Smooth muscle cell of the brain vasculature (primary cell): ENCODE results near the gene SNCB.

Experiments
- DNase-seq: peaks from one replicate; pipeline ENCODE4 v3.0.0-alpha.2; 2012; ENCODE audit warnings: low read depth, low spot score

Gene SNCB

GRCh38 chr5:176644878-176645670 is 14.7 kb upstream of the SNCB start:
- DNase-seq = no peak

- DNase-seq = no peak
Measured at GRCh38 chr5:176644294-176644693, 14.0 kb upstream of the SNCB start.

GRCh38 chr5:176643491-176644219 is 13.3 kb upstream of the SNCB start:
- DNase-seq = no peak

- DNase-seq = no peak
Measured at GRCh38 chr5:176642675-176643490, 12.5 kb upstream of the SNCB start.

DNA sequence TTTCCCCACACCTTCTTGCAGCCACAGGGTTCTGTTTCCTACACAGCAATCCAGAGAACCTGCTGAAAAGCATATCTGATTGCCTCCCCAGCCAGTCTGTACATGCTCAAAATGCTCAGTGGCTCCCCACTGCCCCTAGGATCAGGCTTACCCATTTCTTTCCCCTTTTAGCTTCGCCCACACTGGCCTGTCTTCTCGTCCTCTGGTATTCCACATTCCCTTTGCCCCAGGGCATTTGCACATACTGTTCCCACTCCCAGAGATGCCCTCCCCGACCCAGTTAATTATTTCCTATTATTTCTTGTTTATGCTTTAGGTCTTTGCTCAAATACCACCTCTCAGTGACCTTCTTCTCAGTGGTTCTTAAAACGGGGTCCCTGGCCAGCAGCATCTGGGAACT is 10.3 kb upstream of the SNCB start:
- DNase-seq = no peak

- no peak for DNase-seq
Measured at GRCh38 chr5:176639981-176640380, 9.6 kb upstream of the SNCB start.

DNA sequence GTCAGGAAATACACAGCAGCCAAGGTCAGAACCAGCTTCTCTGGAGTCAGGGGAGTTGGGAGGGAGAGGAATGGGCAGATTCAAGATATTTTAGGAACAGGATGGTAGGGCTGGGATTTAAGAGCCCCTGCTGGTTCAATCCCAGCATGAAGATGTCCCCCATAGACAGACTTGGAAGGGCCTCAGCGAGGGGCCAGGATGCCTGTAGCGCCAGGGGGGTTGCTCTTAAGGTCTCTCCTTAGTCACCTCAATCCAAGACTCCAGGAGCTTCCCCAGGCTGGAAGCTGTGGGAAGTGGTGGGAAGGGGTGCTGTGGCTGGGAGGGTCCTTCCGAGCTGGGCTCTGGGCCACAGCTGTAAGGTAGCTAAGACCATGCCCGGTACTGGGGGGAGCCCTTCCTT is 8.9 kb upstream of the SNCB start:
- no peak for DNase-seq

DNA sequence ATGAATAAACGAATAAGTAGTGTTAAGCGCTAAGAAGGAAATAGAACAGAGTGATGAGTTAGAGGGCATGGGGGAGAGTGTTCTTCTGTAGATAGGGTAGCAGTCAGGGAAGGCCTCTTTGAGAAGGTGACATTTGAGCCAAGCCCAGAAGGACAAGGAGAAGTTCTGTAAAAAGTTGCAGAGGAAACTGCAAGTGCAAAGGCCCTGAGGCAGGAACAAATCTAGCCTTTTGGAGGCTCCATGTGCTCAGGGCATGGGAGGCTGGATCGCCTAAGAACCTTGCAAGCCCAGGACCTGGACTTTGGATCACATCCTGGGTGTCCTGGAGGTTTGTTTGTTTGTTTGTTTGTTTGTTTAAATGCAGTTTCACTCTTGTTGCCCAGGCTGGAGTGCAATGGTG is 8.1 kb upstream of the SNCB start:
- no peak for DNase-seq

DNA sequence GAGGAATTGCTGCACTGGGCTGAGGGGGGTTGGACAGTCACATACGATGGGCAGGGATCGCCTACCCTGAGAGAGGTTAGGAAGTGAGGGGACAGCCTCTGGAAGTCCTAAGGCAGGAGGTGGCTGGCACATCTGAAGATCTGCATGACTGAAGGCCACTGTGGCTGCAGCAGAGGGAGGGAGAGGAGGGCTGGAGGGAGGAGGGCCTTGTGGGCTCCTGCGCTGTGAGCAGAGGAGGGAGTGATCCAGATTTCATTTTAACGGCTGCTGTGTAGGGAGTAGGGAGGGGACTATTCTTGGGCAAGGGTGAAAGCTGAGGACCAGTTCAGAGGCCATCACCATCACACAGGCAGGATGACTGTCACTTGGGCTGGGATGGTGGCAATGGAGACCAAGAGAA is 7.2 kb upstream of the SNCB start:
- DNase-seq = no peak

DNA sequence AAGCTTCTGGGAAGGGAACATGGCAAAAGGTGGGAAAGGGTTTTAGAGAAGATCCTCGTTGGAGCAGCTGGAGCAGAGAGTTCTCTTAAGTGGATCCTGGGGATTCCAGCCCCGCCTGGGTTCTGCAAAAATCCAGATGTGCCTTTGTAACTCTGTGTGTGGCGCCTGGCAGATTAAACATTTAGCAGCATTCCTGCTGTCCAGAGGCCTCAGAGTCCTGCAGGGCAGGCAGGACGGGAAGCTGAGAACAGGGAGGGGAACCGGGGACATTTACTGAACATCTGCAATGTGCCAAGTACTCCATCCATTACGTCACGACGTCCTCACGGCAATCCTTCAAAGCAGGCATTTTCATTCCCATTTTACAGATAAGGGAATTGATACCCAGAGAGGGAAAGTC is 6.1 kb upstream of the SNCB start:
- no peak for DNase-seq

DNA sequence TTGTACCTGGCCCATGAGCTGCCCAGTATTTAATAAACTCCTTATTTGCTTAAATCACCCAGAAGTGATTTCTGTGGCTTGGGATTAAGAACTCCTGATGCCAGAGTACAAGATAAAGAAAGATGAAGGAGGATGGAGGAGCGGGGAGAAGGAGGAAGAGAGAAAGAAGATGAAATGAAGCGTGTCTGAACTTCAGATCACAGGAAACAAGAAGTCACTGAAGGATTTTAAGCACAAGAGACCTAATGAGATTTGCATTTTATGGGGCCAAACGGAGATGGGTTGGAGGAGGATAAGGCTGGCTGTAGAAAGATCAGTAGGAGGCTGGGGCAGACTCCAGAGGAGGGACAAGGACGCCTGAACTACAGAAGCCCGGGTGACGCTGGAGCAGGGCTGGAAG is 3.3 kb upstream of the SNCB start:
- no peak for DNase-seq

- DNase-seq = no peak
Measured at GRCh38 chr5:176632745-176633144, 2.4 kb upstream of the SNCB start.

- no peak for DNase-seq
Measured at GRCh38 chr5:176631383-176632200, 1.3 kb upstream of the SNCB start.

- DNase-seq = no peak
Measured at GRCh38 chr5:176630681-176631222, 418 bp upstream of the SNCB start.

DNA sequence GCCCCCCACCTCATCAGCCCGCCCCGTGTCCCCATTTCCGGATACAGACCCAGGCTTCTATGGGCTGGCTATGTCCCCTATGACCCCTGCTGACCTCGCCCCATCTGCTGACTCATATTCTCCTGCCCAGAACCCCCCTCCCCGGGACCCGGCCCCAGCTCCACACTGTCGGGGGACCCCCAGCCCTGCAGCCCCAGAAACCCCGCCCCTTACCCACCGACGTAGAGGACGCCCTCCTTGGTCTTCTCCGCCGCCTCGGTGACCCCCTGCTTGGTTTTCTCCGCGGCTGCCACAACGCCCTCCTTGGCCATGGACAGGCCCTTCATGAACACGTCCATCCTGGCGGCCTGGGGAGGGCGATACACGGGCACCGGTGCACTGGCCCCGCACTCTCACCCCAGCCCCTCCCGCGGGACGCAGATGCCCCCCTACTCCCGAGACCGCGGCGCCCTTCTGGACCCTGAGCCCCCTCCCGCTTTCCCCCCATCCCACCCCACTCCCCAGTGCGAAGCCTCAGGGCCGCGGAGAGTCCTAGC is 949 bp downstream of the SNCB start:
- no peak for DNase-seq

DNA sequence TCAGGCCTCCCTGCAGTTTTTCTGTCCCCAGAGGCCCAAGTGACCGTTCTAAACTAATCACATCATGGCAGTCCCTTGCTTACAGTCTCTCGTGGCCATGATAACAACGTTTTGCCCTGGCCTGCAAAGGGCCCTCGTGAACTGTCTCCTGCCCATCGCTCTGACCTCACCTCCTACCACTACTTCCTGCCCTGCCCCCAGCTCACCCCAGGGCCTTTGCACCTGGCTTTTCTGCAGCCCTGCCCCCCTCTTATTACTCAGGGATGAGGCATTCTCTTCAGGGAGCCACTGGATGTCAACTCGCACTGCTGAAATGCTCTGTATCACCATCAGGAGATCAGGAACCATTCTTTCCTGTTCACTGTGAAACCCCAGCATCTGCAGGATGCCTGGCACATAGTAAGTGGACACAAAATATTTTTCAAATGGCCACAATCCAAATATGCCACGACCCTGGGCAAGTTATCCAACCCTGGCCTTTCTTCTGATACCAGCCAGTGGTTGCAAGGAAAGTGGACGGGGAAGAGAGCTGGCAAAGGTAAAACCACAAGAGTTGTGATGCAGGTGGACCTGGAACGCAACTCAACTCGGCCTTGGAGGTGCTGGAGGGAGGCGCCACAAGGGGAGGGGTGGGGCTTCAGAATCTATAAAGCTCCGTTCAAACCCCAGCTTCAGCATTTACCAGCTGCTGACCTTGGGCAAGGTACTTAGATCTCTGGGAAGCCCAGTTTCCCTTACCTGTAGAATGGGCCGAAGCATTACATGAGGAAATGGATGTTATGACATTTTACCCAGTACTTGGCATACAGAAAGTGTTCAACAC is 1.7 kb downstream of the SNCB start:
- DNase-seq = no peak

DNA sequence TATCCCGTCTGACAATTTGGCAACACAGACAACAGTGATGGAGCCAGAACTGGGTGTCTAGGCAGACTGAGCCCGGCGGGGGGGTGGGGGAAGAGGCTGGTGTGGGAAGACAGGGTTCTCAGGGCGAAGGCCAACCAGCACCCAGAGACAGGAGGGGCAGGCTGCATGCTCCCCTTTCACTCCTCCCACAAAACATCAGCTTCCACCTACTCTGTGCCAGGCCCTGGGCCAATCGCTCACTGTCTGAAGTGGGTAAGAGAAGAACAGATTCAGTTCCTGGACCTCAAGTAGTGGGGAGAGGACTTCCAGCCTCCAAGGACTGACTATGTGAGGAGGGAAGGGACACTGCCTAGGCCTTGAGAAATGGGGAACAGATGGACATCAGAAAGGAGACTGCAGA is 2.8 kb downstream of the SNCB start:
- DNase-seq = no peak

DNA sequence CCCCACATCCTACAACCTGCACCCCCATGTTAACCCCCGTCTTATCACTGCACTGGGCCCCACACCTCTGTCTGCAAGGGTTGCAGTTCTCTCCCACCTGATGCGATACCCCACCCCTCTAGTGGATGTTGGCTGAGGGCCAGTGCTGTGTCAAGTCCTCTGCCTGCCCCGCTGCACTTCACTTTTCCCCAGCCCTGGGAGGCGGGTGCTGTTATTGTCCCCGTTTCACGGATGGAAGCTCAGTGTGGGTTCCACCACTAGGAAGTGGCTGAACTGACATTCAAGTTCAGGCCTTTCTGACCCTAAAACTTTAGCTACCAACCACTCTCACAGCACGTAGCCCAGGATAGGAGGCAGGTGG is 3.5 kb downstream of the SNCB start:
- DNase-seq = no peak

DNA sequence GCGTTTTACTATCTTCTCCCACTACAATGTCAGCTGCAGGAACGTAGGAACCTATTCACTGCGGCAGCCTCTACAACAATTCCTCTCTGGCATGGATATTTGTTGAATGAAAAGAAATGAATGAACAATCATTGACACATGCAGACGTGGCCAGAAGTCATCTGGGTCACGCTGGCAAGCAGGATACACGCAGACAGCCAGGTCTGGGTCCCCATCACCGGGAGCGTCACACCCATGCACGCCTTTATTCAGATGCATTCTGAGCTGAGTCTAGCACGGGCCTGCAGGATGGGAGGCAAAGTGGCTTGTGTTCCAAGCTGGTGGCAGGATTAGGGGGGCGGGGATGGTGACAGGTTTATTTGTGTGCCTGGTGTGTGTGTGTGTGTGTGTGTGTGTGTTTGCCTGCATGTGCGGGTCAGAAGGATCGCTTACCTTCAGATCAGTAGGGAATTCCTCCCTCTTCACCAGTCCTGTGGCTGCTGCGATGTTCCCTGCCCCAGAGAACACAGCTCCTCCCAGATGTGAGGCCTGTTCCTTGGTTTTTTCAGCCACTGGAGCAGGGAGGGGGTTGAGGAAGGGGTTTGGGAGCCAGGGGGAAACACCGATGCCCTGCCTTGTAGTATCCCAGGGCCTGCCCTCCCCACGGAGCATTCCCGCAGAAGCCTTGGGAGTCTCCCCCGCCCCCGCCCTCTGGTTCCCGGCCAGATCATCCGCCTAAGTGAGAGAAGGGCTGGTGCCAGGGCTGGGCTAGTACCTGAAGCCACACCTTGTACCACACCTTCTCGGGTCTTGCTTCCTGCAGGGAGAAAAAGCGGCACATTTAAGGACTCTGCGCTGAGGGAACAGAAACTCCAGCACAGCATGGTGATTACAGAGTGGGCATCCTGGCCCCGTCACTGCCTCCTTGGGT is 4.1 kb downstream of the SNCB start:
- no peak for DNase-seq
